B cell (primary cell): ENCODE data around the gene LRRC73. TPM values are rescaled to one million over a fixed set of nuclear protein-coding genes. Genes with fewer than 3 reads are reported as not detected.

ENCODE experiments used
- ATAC-seq: fragments of 200-7000 bp; cut with Tn5 transposase; one replicate; pipeline ENCODE4 v1.10.0; 2021; ENCODE audit warnings: low read depth, mild to moderate bottlenecking, moderate number of reproducible peaks, moderate library complexity
- CTCF ChIA-PET: fragments of 350-600 bp; sonication (Branson Sonifier 250); formaldehyde crosslinking; loops from one replicate; lab custom pipeline; 2021; ENCODE audit warnings: antibody characterized with exemption, inconsistent platforms; lab: Charles Lee
- POLR2A ChIA-PET: fragments of 350-600 bp; sonication (Branson Sonifier 250); formaldehyde crosslinking; loops from one replicate; lab custom pipeline; 2021; ENCODE audit warnings: antibody characterized with exemption; lab: Charles Lee
- DNase-seq: peaks from one replicate; pipeline ENCODE4 v3.0.0; 2013
- H2AFZ ChIP-seq: 2 replicates; pipeline ENCODE4 v1.6.1; 2012; ENCODE audit warnings: mild to moderate bottlenecking, low read depth, low read length; ENCODE audit not compliant: insufficient read depth, poor library complexity, severe bottlenecking
- H3K27ac ChIP-seq, 2 donors: 1 replicate in 1 of 2; 2 replicates in 1 of 2; pipeline ENCODE4 v1.5.1; 2012 to 2013; ENCODE audit warnings: low read length in 2 of 2, mild to moderate bottlenecking in 2 of 2, moderate library complexity in 1 of 2
- H3K27me3 ChIP-seq, 4 experiments: fragments of 200-600 bp in 1 of 4; sonication (generic) in 1 of 4; replicated peaks in 1 of 4; 1 replicate in 2 of 4; 2 replicates in 2 of 4; pipeline versions ENCODE4 v1.6.1 to v1.7.0; 2013 to 2016; ENCODE audit warnings: low read length in 3 of 4, mild to moderate bottlenecking in 2 of 4, mixed read lengths in 1 of 4, moderate library complexity in 1 of 4; ENCODE audit not compliant: insufficient read depth in 4 of 4, control insufficient read depth in 3 of 4; ENCODE audit errors: control extremely low read depth in 1 of 4
- H3K36me3 ChIP-seq, 2 experiments: replicated peaks in 1 of 2; 1 replicate in 1 of 2; 2 replicates in 1 of 2; pipeline versions ENCODE4 v1.6.1 to v1.7.1; 2013; ENCODE audit warnings: low read length in 1 of 2; ENCODE audit not compliant: insufficient read depth in 2 of 2, control insufficient read depth in 1 of 2; ENCODE audit errors: control extremely low read depth in 1 of 2, extremely low read depth in 1 of 2
- H3K4me1 ChIP-seq, 2 donors: fragments of 200-600 bp in 1 of 2; sonication (generic) in 1 of 2; 1 replicate in 1 of 2; 2 replicates in 1 of 2; pipeline versions ENCODE4 v1.5.1 to v1.6.1; 2013 to 2017; ENCODE audit warnings: low read length in 2 of 2; ENCODE audit not compliant: control insufficient read depth in 2 of 2, insufficient read depth in 2 of 2
- H3K4me2 ChIP-seq: replicated peaks from 2 replicates; pipeline ENCODE3; 2012; ENCODE audit warnings: mild to moderate bottlenecking, low read depth, low read length; ENCODE audit not compliant: poor library complexity, severe bottlenecking
- H3K4me3 ChIP-seq, 5 experiments: fragments of 200-600 bp in 1 of 5; sonication (generic) in 1 of 5; 1 replicate in 3 of 5; 2 replicates in 2 of 5; pipeline versions ENCODE4 v1.5.1 to v1.7.0; 2011 to 2016; ENCODE audit warnings: low read length in 4 of 5, mild to moderate bottlenecking in 4 of 5, low read depth in 2 of 5, control low read depth in 1 of 5, moderate library complexity in 1 of 5; ENCODE audit not compliant: insufficient read depth in 1 of 5; ENCODE audit errors: control extremely low read depth in 1 of 5, extremely low read depth in 1 of 5
- H3K79me2 ChIP-seq: fragments of 200-600 bp; sonication (generic); one replicate; pipeline ENCODE4 v1.6.0; 2016; ENCODE audit warnings: low read length; ENCODE audit not compliant: control insufficient read depth, insufficient read depth
- H3K9ac ChIP-seq: fragments of 200-600 bp; sonication (generic); 2 replicates; pipeline ENCODE4 v1.6.1; 2017; ENCODE audit warnings: mild to moderate bottlenecking, low read length, moderate library complexity
- H3K9me3 ChIP-seq, 3 donors: one replicate each; pipeline versions ENCODE4 v1.6.1 to v1.7.1; 2013; ENCODE audit warnings: low read length in 2 of 3; ENCODE audit not compliant: control insufficient read depth in 2 of 3, insufficient read depth in 1 of 3; ENCODE audit errors: control extremely low read depth in 1 of 3
- H4K20me1 ChIP-seq: 2 replicates; pipeline ENCODE4 v1.6.0; 2012; ENCODE audit warnings: mild to moderate bottlenecking, low read length; ENCODE audit not compliant: insufficient read depth, control insufficient read depth, poor library complexity, severe bottlenecking
- H3K27ac Mint-ChIP-seq: one replicate; pipeline ENCODE4 v1.8.0; 2021; ENCODE audit warnings: mixed read lengths
- H3K27me3 Mint-ChIP-seq: one replicate; pipeline ENCODE4 v1.8.0; 2021; ENCODE audit warnings: mixed read lengths
- H3K4me1 Mint-ChIP-seq: one replicate; pipeline ENCODE4 v1.8.0; 2021; ENCODE audit warnings: mixed read lengths
- H3K4me3 Mint-ChIP-seq: one replicate; pipeline ENCODE4 v1.8.0; 2021; ENCODE audit warnings: mixed read lengths
- H3K9me3 Mint-ChIP-seq: one replicate; pipeline ENCODE4 v1.8.0; 2022; ENCODE audit warnings: mixed read lengths; ENCODE audit not compliant: insufficient read depth
- EZH2 ChIP-seq: IDR thresholded peaks from 2 replicates; pipeline ENCODE4 v1.6.1; 2012; ENCODE audit warnings: borderline replicate concordance, low read depth, mild to moderate bottlenecking, moderate library complexity, low read length; ENCODE audit not compliant: insufficient read depth, poor library complexity, severe bottlenecking
- WGBS: methylation state at CpG from one replicate; pipeline ENCODE4 v1.1.5; 2013; ENCODE audit warnings: missing lambda C conversion rate; ENCODE audit not compliant: insufficient coverage; 5-methylcytosine and 5-hydroxymethylcytosine counted together
- intact Hi-C: fragments of 100-400 bp; cut with micrococcal nuclease; formaldehyde crosslinking; loops from one replicate; pipeline ENCODE4 v1.10.0; 2022
- polyA plus RNA-seq: library from polyadenylated mRNA; depleted of rRNA; stranded (reverse); fragments of >200 nt; gene quantifications from 2 replicates; pipeline ENCODE4 v1.2.3, GENCODE V29; 2012
- total RNA-seq, 2 donors: library from RNA; stranded (reverse); fragments of 120-200 nt in 1 of 2; gene quantifications; 1 replicate in 1 of 2; 2 replicates in 1 of 2; pipeline versions ENCODE4 v1.2.3 to v1.2.4, GENCODE V29; 2013 to 2022
- TF ChIP-seq, protein P1 (sequence below): fragments of 200-600 bp; IDR thresholded peaks from one replicate; pipeline ENCODE4 v1.8.0; 2022; ENCODE audit warnings: antibody characterized with exemption, mild to moderate bottlenecking

The LRRC73 gene
- total and polyA plus RNA-seq, 2 donors (not counting 1 experiment from before 2014, with no cell fraction given), result 0.06 to 0.99 TPM

- Histone ChIP-seq H3K4me1 (peaks cover 8 to 9% of the 10 kb centered on the region in 2 donors), H2AFZ (no peak overlapping the region), H3K27ac (no peak overlapping the region), H4K20me1 (no peaks in the 10 kb centered on the region), H3K4me2 (no peak overlapping the region), H3K27me3 (no peaks in the 10 kb centered on the region), H3K4me3 (no peak overlapping the region), H3K9me3 (no peaks in the 10 kb centered on the region), H3K79me2 (peaks cover 22% of the 10 kb centered on the region), H3K9ac (no peak overlapping the region), H3K36me3 (peaks cover 8 to 83% of the 10 kb centered on the region in 2 experiments)
- no peak for DNase-seq
- Mint-ChIP-seq H3K4me1 (no peaks in the 10 kb centered on the region), H3K4me3 (no peak overlapping the region), H3K27ac (no peak overlapping the region), H3K27me3 (no peaks in the 10 kb centered on the region), H3K9me3 (no peaks in the 10 kb centered on the region)
- intact Hi-C loops, result no loop called here
- 96% methylated on average over 7 of the region's 8 CpGs for WGBS
- TF ChIP-seq, protein P1, sequence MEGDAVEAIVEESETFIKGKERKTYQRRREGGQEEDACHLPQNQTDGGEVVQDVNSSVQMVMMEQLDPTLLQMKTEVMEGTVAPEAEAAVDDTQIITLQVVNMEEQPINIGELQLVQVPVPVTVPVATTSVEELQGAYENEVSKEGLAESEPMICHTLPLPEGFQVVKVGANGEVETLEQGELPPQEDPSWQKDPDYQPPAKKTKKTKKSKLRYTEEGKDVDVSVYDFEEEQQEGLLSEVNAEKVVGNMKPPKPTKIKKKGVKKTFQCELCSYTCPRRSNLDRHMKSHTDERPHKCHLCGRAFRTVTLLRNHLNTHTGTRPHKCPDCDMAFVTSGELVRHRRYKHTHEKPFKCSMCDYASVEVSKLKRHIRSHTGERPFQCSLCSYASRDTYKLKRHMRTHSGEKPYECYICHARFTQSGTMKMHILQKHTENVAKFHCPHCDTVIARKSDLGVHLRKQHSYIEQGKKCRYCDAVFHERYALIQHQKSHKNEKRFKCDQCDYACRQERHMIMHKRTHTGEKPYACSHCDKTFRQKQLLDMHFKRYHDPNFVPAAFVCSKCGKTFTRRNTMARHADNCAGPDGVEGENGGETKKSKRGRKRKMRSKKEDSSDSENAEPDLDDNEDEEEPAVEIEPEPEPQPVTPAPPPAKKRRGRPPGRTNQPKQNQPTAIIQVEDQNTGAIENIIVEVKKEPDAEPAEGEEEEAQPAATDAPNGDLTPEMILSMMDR, result no peak
- no peak for TF ChIP-seq EZH2
- ChIA-PET POLR2A (interaction anchor here (0.5 kb wide), 1 partner anchor 41 kb away, joined by 9 read pairs; no protein-coding TSS in a partner anchor), CTCF (interaction anchor here (1.4 kb wide), 1 partner anchor 16 kb away, joined by 5 read pairs; no protein-coding TSS in a partner anchor)
- ATAC-seq, result no peak
These were observed 12.6 kb upstream of the LRRC73 start for GRCh38 chr6:43522547-43523261.

DNA sequence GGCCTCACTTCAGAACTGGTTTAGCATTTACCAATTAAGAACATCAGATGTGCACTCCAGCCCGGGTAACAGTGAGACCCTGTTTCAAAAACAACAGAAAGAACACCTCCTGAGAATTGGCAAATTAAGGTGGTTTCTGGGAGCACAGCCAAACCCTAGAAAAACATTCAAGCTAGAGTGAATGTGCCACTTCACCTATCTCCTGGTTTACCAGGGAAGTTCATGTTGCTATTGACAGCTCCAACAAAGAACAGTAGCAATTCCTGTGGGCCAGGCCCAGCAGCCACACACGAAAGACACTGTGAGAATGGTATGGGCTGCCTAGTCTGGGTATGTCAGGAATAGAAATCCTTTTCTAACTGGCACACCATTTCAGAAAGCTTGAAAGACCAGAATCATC is 11.7 kb upstream of the LRRC73 start:
- Histone ChIP-seq H3K4me1 (peaks cover 11 to 13% of the 10 kb centered on the region in 2 donors), H3K27ac (no peak overlapping the region), H3K9me3 (no peaks in the 10 kb centered on the region), H3K79me2 (peaks cover 30% of the 10 kb centered on the region), H3K9ac (no peak overlapping the region), H3K36me3 (peaks cover 5 to 75% of the 10 kb centered on the region in 2 experiments), H4K20me1 (no peaks in the 10 kb centered on the region), H3K4me2 (no peak overlapping the region), H2AFZ (no peak overlapping the region), H3K4me3 (no peak overlapping the region), H3K27me3 (no peaks in the 10 kb centered on the region)
- no peaks in the 10 kb centered on the region for H3K9me3 Mint-ChIP-seq
- no peak overlapping the region for H3K27ac Mint-ChIP-seq
- 70% methylated on average over 1 of the region's 2 CpGs for WGBS
- no peak overlapping the region for H3K4me3 Mint-ChIP-seq
- no peaks in the 10 kb centered on the region for H3K4me1 Mint-ChIP-seq
- H3K27me3 Mint-ChIP-seq, result no peaks in the 10 kb centered on the region
- ChIA-PET POLR2A (no interaction called here), CTCF (interaction anchor here (0.9 to 1.4 kb wide), 2 partner anchors 15 to 40 kb away, joined by 3 to 5 read pairs; no protein-coding TSS in a partner anchor)
- intact Hi-C loops, result no loop called here
- TF ChIP-seq, protein P1, result no peak
- TF ChIP-seq EZH2, result no peak
- DNase-seq (no peak), ATAC-seq (no peak)
